ENCODE measurements around the gene QSER1.
"Not testable (repeated sequence)": the region's sequence is repeated elsewhere in the genome, so short reads cannot be mapped to it uniquely, and the experiment has no call there.

Gene QSER1

DNA sequence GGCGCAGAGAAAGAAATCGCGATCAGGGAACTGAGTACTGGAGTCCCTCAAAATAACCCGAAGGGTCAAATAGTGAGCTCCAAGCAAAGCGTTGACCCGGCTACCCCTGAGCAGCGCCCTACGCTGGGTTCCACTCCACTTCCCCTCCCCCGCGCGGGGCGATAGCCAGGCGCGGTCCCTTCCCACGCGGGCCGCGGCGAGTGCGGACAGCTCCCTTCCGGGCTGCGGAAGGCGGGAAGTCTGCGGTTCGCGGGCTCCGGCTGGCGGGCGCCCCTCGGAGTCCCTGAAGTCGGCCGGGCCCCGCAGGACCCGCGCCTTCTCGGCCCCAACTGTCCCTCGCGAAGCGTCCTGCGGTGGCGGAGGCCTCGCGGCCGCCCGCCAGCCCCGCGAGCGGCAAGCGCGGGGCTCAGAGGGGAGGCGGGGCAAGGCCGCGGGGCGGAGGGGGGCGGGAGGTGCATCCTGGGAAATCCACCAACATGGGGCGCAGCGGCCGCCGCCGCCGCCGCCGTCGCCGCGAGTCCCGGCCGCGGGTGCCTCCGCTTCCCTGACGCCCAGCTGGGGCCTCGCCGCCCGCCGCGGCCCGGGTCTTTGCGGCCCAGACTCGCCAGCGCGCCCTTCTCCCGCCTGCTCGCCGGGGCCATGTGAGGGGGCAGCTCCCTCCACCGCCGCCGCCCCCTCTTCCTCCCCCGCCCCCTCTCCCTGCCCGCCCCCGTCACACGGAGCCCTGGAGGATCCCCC is at the start of gene QSER1:
QSER1 (plus strand) TSS at position 457 of the 738 bp plus-strand sequence. CDS start 315 bp downstream, outside the sequence.
- peak; percentile 71 for DNase-seq

DNA sequence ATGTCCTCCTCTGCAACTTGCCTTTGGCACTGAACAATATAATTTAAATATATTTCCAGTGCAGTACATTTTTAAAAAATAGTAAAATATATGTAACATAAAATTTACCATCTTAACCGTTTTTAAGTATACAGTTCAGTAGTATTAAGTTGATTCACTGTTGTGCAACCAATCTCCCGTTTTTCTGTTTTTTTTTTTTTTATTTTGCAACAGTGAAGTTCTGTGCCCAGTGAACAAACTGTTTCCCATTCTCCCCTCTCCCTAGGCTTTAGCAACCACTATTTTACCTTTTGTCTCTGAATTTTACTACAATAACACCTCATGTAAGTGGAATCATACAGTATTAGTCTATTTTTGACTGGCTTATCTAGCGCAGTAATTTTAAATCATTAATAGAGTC is 49.1 kb upstream of the QSER1 start:
- DNase-seq: no peak

DNA sequence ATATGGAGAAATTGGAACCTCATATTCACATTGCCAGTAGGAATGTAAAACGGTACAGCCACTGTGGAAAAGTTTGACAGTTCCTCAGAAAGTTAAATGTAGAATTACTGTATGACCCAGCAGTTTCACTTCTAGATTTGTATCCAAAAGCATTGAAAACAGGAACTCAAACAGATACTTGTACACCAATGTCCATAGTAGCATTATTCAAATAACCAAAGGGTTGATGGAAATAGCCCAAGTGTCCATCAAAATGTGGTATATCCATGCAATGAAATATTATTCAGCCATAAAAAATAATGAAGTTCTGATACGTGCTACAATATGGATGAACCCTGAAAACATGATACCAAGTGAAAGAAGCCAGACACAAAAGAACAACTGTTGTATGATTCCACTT is 45.1 kb upstream of the QSER1 start:
- DNase-seq: no peak

DNA sequence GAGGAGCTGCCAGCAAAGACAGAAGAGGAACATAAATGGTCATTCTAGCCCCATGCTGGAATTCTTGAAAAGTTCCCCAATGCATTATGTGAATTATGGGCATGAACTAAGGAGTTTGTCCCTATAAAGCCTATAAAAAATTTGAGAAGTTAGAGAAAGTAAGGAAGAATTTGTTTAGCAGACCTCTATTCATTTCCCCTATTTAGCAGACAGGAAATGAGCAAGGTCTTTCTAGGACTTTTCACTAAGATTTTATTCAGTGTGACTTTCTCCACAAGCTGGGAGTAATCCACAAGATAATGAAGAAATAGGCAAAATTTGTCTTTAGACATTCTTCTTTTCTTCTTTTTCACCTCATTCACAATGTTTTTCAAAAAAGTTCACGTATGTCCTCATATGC is 42.9 kb upstream of the QSER1 start:
- no peak for DNase-seq

- DNase-seq: no peak
Measured at GRCh38 chr11:32851251-32851650, 41.4 kb upstream of the QSER1 start.

DNA sequence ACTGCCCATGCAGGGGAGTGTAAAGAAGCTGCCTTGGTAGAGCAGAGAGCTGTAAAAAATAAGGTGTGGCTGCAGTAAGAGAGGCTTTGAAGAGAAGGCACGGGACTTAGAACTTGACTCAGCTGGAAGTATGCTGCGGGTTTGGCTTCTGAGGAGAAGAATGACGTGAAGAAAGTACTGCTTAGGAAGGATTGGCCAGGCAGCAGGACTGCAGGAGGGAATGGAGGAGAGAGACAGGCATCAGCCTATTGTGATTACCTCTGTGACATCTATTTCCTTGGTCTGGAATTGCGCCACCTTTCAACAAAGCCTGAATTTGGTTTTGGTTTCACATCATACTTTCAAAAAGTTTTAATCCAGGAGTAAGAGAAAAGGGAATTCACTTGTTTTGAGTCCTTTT is 40.4 kb upstream of the QSER1 start:
- DNase-seq: no peak

DNA sequence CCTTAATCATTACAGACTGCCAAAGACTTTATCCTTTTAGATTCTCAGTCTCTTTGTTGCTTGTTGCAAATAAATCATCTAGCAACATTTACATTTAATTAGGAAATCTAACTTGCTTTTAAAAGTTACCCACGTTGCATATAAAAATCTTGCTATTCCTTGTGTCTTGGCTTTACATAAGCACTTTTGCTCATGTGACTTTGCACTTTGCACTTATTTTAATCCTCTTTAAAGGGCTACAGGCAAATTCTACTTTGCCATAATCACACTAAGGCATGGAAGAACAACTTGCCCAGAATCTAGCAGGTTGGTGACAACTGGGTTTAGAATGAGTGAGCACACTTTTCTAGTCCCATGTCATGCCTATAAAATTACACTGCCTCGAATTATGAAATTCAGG is 37.0 kb upstream of the QSER1 start:
- no peak for DNase-seq

DNA sequence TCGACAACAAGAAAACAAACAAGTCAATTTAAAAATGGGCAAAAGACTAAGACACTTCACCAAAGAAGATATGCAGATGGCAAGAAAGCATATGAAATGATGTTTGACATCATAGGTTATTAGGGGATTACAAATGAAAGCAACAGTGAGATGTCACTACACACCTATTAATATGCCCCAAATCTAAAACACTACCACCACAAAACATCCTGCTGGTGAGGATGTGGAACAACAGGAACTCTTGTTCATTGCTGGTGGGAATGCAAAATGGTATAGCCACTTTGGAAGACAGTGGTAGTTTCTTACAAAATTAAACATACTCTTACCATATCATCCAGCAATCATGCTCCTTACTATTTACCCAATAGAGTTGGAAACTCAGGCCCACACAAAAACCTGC is 33.9 kb upstream of the QSER1 start:
- DNase-seq: no peak

- no peak for DNase-seq
Measured at GRCh38 chr11:32861850-32862577, 30.6 kb upstream of the QSER1 start.

DNA sequence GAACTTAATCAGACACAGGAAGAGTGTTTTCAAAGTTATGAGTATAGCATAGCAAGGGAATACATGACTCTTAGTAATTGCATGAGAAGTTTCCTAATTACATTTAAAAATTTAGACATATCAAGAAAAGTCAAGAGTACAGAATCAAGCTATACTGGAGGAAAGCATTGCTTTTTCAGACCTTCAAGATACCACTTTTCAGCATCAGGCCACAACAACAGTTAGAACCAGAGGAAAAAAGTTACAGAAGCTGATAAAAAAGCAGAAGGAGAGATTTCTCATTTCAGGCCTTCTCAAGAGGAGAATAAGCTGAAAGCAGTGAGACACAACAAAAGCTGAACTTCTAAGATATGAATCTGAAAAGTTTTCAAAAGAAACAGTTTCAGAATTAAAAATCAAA is 28.1 kb upstream of the QSER1 start:
- DNase-seq: no peak

- DNase-seq: not testable (repeated sequence)
Measured at GRCh38 chr11:32868752-32869151, 23.9 kb upstream of the QSER1 start.

- DNase-seq: peak; percentile 30
Measured at GRCh38 chr11:32870676-32871075, 21.9 kb upstream of the QSER1 start.

DNA sequence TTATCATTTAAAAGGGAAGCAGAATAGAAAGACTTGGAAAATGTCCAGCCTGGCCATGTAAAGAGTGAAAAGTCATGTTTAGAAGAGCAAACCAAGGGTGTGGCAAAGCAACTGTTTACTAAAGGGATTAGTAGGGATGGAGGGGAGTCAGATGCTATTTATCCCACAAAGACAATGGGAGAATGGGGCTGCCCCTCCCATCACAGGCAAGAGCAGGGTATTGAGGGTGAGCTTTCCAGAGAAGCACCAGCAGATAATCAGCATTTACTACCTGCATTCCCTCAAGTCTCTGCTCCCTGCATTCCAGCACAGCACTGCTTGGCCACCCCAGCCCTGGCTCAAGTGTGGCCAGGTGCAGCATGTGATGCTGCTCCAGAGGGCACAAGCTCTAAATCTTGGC is 18.5 kb upstream of the QSER1 start:
- DNase-seq: no peak

- no peak for DNase-seq
Measured at GRCh38 chr11:32881286-32881685, 11.3 kb upstream of the QSER1 start.

GRCh38 chr11:32883421-32883820 is 9.2 kb upstream of the QSER1 start:
- no peak for DNase-seq

- no peak for DNase-seq
Measured at GRCh38 chr11:32884023-32884422, 8.6 kb upstream of the QSER1 start.

- DNase-seq: no peak
Measured at GRCh38 chr11:32884770-32885384, 7.7 kb upstream of the QSER1 start.

GRCh38 chr11:32885556-32885955 is 7.1 kb upstream of the QSER1 start:
- no peak for DNase-seq

DNA sequence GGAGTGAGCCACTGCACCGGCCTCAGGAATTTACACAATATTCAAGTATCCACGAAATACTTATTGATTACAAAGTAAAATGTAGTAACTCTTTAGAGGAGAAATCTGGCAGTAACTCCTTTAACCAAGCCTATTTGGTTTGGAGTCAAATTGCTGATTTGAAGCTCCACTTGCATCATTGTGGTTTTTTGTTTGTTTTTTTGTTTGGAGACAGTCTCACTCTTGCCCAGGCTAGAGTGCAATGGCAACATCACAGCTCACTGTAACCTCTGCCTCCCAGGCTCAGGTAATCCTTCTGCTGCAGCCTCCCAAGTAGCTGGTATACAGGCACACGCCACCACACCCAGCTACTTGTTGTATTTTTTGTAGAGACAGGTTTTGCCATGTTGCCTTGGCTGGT is 6.4 kb upstream of the QSER1 start:
- DNase-seq: no peak

DNA sequence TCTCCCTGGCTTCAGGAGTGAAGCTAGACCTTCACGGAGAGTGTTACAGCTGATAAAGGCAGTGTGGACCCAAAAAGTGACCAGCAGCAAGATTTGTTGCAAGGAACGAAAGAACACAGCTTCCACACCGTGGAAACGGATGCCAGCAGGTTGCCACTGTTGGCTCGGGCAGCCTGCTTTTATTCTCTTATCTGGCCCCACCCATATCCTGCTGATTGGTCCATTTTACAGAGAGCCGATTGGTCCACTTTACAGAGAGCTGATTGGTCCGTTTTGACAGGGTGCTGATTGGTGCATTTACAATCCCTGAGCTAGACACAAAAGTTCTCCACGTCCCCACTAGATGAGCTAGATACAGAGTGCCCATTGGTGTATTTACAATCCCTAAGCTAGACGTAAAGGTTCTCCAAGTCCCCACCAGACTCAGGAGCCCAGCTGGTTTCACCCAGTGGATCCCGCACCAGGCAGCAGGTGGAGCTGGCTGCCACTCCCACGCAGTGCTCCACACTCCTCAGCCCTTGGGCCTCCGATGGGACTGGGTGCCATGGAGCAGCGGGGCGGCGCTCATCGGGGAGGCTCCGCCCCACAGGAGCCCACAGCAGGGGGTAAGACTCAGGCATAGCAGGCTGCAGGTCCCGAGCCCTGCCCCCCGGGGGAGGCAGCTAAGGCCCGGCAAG is 4.8 kb upstream of the QSER1 start:
- not testable (repeated sequence) for DNase-seq

- not testable (repeated sequence) for DNase-seq
Measured at GRCh38 chr11:32888384-32888710, 4.3 kb upstream of the QSER1 start.

DNA sequence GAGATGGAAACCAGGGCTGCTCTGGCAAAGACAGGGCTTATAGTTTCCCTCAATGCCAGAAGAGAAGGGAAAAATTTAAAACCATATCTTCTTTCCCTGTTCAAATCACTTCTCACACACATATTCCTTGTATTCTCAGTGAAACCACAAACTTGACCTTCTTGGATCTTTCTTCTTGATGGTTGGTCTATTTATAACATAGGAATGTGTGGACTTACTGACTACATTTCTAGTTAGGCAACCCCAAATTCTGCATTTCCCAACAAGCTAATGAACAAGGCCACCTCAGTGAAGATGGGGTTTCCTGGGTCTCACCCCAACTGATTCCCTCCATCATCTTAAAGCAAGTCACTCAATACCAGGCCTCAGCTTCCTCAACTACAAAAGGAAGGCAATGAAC is 3.8 kb upstream of the QSER1 start:
- no peak for DNase-seq

DNA sequence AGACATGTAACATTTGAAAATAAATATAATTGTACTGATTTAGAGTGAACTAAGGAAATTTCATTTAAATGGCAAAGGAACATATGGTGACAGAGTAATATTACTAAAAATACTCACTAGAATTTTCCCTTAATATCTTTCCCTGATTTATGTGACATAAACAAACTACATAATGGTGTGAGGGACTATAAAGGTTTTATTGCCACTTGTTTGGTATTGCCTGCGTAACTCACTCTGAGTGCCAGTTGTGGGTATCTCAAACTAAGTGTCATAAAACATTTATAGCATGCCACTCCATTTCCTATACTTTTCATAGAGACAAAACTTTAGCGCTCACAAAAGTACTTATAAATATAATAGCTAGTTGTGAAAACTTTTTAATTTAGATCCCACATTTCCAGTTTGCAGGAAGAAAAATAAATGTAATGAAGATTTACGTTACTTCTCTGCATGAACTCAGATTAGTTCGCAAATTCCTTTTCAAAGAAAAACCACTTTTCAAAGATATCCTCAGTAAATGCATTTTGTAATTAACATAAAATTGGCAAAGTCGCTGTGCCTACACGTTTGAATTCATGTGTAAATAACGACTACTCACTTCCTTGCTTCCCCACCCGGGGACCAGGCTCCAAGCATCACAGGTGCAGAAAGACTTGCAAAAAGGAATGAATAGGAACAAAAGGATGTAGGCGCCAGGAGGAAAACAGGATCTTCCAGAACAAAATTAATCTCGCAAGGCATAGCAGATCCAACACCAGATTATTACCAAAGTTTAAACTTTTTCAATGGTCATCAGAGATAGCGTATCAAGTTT is 1.6 kb upstream of the QSER1 start:
- DNase-seq: no peak
